ENCODE data around the gene ZBTB9. TPM values are rescaled to one million over a fixed set of nuclear protein-coding genes. Genes with fewer than 3 reads are reported as not detected.

Gene ZBTB9, protein sequence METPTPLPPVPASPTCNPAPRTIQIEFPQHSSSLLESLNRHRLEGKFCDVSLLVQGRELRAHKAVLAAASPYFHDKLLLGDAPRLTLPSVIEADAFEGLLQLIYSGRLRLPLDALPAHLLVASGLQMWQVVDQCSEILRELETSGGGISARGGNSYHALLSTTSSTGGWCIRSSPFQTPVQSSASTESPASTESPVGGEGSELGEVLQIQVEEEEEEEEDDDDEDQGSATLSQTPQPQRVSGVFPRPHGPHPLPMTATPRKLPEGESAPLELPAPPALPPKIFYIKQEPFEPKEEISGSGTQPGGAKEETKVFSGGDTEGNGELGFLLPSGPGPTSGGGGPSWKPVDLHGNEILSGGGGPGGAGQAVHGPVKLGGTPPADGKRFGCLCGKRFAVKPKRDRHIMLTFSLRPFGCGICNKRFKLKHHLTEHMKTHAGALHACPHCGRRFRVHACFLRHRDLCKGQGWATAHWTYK
- total RNA-seq = 2.6 and 4.7 TPM in 2 replicates

DNA sequence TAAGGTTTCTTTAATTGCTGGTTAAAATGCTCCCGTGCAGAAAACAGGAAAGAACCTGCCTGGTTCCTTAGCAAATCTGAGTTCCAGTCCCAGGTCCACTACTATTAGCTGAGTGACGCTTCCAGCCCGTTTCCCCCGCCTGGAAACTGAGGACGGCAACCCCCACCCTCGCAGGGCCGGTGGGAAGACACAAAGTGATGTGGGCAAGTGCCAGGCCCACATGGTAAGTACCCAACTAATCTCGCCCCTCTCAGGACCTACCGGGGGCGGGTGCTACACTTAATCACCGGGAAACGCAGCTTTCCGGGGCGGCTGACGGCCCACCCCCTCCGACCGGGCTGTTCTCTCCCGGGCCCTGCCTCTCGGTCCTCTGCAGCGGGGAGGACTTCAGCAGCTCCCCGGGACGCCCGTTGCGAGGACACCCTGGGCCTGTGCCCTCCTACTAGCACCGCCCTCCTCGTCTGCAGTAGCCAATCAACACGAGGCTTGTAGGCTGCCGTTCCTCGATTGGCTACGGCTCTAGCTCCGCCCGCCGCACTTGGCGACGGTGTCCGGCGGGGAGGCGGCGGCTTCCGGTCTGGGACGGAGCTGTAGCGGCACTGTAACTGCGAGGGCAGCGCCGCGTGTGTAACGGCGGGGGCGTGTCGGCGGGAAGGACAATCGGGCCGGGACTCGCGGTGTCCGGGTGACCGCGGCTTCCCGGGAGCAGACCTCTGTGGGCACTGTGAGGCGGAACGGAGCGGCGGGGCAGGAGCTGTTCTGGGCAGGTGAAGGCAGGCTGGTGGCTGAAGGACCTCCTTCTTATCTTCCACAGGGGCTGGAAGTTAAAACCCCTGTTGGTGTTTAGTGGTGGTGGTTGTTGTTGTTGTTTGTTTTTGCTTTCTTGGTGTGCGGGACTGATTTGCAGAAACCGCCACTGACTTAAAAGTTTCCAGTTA lies at the start of gene ZBTB9:
Gene ZBTB9 (plus strand): TSS at position 568 of the 938 bp plus-strand sequence. CDS start 525 bp downstream, outside the sequence.

DNA sequence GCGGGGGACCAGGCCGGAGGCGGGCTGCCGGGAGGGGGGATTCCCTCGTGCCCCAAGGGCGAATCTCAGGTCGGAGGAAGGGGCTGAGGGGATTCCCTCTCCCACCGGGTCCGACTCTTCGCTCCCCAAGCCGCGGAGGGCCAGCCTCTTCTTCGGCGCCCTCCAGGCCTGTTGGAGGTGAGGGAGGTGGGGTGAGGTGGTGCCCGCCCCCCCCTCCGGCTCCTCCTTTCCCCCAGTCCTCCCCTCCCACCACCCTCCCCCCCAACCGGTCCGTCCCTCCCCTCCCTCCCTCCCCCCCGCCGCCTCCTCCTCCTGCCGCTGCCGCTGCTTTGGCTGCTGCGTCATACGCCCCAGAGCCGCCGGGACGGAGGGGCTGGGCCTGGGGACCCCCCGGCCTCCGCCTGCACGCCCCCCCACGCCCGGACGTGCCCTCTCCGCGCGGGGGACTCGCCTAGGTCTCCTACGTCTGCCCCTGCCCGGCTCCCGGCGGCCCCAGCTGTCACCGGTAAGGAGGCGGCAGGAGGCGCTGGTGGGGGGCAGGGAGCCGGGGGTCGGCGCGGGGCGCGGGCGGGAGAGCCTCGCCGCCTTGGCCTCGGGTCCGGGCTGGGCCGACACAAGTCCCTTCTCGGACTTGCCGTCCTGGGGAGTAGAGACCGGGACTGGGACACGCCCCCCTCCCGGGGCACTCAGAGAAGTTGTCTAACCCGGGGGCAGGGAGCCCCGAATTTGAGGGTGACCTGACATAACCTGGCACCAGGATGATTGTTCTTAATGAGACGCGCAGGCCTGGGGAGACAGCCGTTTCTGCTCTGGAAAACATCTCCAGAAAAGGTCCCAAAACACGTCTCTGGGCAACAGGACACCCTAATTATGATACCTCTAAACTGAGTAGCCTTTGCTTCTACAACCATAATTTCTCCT lies 43.4 kb upstream of the ZBTB9 start, which contains the start of gene PHF1:
Gene PHF1 (plus strand): TSS at position 304 of the 921 bp plus-strand sequence. CDS start 1,250 bp downstream, outside the sequence.

DNA sequence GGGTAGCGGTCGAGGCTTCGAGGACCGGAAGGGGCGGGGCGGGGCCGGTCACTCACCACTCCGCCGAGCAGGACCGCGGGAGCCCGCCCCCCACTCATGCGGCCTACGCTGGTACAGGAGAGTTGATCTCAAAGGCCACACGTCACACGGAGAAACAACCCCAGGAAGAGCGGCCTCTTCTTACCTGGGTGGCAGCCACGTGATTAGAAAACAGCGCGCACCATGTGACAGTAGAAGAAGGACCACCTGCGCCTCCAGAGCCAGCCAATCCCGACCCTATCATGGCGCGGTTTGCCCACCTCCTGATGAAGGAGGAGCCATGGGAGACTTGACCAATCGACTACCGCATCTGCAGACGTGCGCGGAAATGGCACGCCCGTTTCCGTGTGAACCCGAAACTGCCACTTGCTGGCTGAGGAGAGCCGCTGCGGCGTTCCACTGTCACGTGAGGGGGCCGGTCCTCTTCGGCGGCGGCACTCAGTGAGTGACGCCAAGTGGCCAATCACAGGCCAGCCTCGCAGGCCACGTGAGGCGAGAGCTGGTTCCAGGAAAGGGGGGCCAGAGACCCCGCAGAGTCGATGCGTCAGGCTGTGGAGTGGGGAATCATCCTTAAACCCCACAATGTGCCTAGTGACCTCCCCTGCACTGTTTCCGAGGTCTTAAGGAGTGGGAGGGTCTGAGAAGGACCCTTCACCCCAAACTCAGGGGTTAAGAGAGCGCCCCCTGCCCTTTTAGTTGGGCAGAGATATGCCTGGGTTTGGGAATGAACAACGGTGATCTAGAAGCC lies 36.3 kb upstream of the ZBTB9 start, which contains the start of gene CUTA:
Gene CUTA (minus strand): TSS at position 205 of the 787 bp plus-strand sequence. CDS start 107 bp downstream, at position 98.

DNA sequence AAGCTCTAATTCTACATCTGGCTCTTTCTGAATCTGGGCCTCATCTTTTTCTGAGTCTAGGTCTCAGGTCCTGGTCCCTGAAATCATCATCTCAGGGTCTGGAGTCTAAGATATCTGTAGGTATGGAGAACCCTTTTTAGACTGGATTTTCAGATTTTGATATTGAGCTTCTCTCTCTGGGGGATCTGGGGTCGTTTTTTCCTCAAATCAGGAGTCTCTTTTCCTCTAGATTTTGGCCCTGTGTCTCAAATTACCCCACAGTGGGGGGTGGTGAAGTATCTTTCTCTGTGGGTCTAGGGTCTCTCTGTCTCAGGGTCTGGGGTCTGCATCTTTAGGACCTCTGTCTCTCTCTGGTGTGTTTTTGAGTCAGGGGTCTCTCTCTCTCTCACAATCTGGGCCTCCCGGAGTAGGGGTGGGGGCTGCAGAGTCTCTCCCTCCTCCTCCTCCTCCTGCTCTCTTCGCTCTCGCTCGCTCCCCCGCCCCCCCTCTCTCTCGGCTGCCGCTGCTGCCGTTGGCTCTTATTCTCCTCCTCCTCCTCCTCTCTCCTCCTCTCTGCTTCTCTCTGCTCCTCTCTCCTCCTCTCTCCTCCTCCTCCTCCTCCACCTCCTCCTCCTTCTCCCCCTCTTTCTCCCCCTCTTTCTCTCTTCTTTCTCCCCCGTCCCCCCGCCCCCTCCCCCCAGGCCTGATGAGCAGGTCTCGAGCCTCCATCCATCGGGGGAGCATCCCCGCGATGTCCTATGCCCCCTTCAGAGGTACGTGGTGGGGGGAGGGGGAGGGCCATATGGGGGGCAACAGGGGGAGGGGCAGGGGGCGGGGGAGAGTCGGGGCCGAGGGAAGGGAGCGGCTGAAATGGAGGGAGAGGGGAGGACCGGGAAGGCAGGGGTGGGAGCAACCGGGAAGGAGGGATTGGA lies 34.5 kb upstream of the ZBTB9 start, which contains the start of gene SYNGAP1:
Gene SYNGAP1 (plus strand): TSS at position 486 of the 911 bp plus-strand sequence. CDS start 200 bp downstream, at position 686.

Other genes with a start within 250 kb of the ZBTB9 start
- 2.2 and 6.6 TPM in 2 replicates for gene HSD17B8, start 249.9 kb upstream of the ZBTB9 start, total RNA-seq
- 13.6 and 13.9 TPM in 2 replicates for gene RING1, start 246.1 kb upstream of the ZBTB9 start, total RNA-seq
- gene VPS52, start 182.7 kb upstream of the ZBTB9 start, total RNA-seq = 13.3 and 29.0 TPM in 2 replicates
- 3,899 and 4,707 TPM in 2 replicates for gene RPS18, start 182.5 kb upstream of the ZBTB9 start, total RNA-seq
- gene B3GALT4, start 177.5 kb upstream of the ZBTB9 start, total RNA-seq = 2.3 and 2.7 TPM in 2 replicates
- 55.5 and 57.8 TPM in 2 replicates for gene WDR46, start 165.3 kb upstream of the ZBTB9 start, total RNA-seq
- gene PFDN6, start 165.0 kb upstream of the ZBTB9 start, total RNA-seq = 45.7 and 55.3 TPM in 2 replicates
- 16.1 and 17.8 TPM in 2 replicates for gene RGL2, start 155.6 kb upstream of the ZBTB9 start, total RNA-seq
- 47.9 and 50.1 TPM in 2 replicates for gene TAPBP, start 140.5 kb upstream of the ZBTB9 start, total RNA-seq
- gene ZBTB22, start 136.8 kb upstream of the ZBTB9 start, total RNA-seq = 13.9 and 17.1 TPM in 2 replicates
- gene DAXX, start 131.6 kb upstream of the ZBTB9 start, total RNA-seq = 33.6 and 35.2 TPM in 2 replicates
- gene KIFC1, start 62.8 kb upstream of the ZBTB9 start, total RNA-seq = 1.3 and 5.0 TPM in 2 replicates
- 22.2 and 32.6 TPM in 2 replicates for gene PHF1, start 43.6 kb upstream of the ZBTB9 start, total RNA-seq
- 124 and 165 TPM in 2 replicates for gene CUTA, start 36.5 kb upstream of the ZBTB9 start, total RNA-seq
- gene SYNGAP1, start 34.5 kb upstream of the ZBTB9 start, total RNA-seq = 8.1 TPM in 2 replicates
- 6.8 and 8.4 TPM in 2 replicates for gene BAK1, start 125.7 kb downstream of the ZBTB9 start, total RNA-seq
- 12.8 and 15.7 TPM in 2 replicates for gene ITPR3, start 166.7 kb downstream of the ZBTB9 start, total RNA-seq